ENCODE measurements around the gene PEX11A. TPM values are rescaled to one million over a fixed set of nuclear protein-coding genes. Genes with fewer than 3 reads are reported as not detected.

PEX11A gene
- total RNA-seq, 1 experiment from 2014 or later: 2.7 TPM

GRCh38 chr15:89632563-89633430 lies 57.8 kb downstream of the PEX11A start:
- Histone ChIP-seq H3K27me3 (replicated peaks; ENCODE audit: insufficient read depth, low read depth, low read length, poor library complexity) (no peaks in the 10 kb centered on the region), H3K27ac (ENCODE audit: low read depth, low read length, poor library complexity, severe bottlenecking) (no peak overlapping the region), H3K36me3 (ENCODE audit: insufficient read depth, low read length, poor library complexity, severe bottlenecking) (peaks cover 59% of the 10 kb centered on the region), H3K9me3 (ENCODE audit: low read depth, low read length, poor library complexity, severe bottlenecking) (peaks cover 9% of the 10 kb centered on the region), H3K4me3 (ENCODE audit: low read depth, low read length, poor library complexity, severe bottlenecking) (no peak overlapping the region), H3K4me1 (ENCODE audit: insufficient read depth, low read length, poor library complexity, severe bottlenecking) (no peaks in the 10 kb centered on the region)
- DNase-seq (ENCODE audit: low spot score): no peak
- ChIA-PET CTCF (no interaction called here), POLR2A (ENCODE audit: low non-redundant PET) (no interaction called here)
- TF ChIP-seq, protein P1, sequence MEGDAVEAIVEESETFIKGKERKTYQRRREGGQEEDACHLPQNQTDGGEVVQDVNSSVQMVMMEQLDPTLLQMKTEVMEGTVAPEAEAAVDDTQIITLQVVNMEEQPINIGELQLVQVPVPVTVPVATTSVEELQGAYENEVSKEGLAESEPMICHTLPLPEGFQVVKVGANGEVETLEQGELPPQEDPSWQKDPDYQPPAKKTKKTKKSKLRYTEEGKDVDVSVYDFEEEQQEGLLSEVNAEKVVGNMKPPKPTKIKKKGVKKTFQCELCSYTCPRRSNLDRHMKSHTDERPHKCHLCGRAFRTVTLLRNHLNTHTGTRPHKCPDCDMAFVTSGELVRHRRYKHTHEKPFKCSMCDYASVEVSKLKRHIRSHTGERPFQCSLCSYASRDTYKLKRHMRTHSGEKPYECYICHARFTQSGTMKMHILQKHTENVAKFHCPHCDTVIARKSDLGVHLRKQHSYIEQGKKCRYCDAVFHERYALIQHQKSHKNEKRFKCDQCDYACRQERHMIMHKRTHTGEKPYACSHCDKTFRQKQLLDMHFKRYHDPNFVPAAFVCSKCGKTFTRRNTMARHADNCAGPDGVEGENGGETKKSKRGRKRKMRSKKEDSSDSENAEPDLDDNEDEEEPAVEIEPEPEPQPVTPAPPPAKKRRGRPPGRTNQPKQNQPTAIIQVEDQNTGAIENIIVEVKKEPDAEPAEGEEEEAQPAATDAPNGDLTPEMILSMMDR (conservative IDR thresholded peaks at IDR 0.05; ENCODE audit: low read depth, low read length): no peak
- no peak for TF ChIP-seq EZH2 (IDR thresholded peaks at IDR 0.05; ENCODE audit: borderline replicate concordance, low read depth, low read length, poor library complexity, severe bottlenecking)
- intact Hi-C loops (cut with micrococcal nuclease; ENCODE audit: unreplicated experiment): no loop called here
- BruUV-seq (replicated peaks): no TSS peak

GRCh38 chr15:89631902-89632264 lies 58.7 kb downstream of the PEX11A start:
- CTCF ChIA-PET: no interaction called here
- intact Hi-C loops (cut with micrococcal nuclease; ENCODE audit: unreplicated experiment): no loop called here
- H3K36me3 ChIP-seq (ENCODE audit: insufficient read depth, low read length, poor library complexity, severe bottlenecking): peaks cover 68% of the 10 kb centered on the region
- no peak for DNase-seq (ENCODE audit: low spot score)
- no peaks in the 10 kb centered on the region for H3K4me1 ChIP-seq (ENCODE audit: insufficient read depth, low read length, poor library complexity, severe bottlenecking)
- POLR2A ChIA-PET (ENCODE audit: low non-redundant PET): no interaction called here
- peaks cover 9% of the 10 kb centered on the region for H3K9me3 ChIP-seq (ENCODE audit: low read depth, low read length, poor library complexity, severe bottlenecking)
- no peak overlapping the region for H3K4me3 ChIP-seq (ENCODE audit: low read depth, low read length, poor library complexity, severe bottlenecking)
- no peaks in the 10 kb centered on the region for H3K27me3 ChIP-seq (replicated peaks; ENCODE audit: insufficient read depth, low read depth, low read length, poor library complexity)
- no TSS peak for BruUV-seq (replicated peaks)
- TF ChIP-seq, protein P1 (conservative IDR thresholded peaks at IDR 0.05; ENCODE audit: low read depth, low read length): no peak
- TF ChIP-seq EZH2 (IDR thresholded peaks at IDR 0.05; ENCODE audit: borderline replicate concordance, low read depth, low read length, poor library complexity, severe bottlenecking): no peak
- H3K27ac ChIP-seq (ENCODE audit: low read depth, low read length, poor library complexity, severe bottlenecking): no peak overlapping the region

Other genes with a start within 250 kb of the PEX11A start
- 1.2 and 1.4 TPM in 2 replicates for gene RHCG, start 194.2 kb downstream of the PEX11A start, total RNA-seq (2021)
- 55.7 and 56.5 TPM in 2 replicates for gene TICRR, start 115.3 kb downstream of the PEX11A start, total RNA-seq (2021)
- gene KIF7, start 35.3 kb downstream of the PEX11A start, total RNA-seq (2021): 9.5 and 11.3 TPM in 2 replicates
- gene PLIN1, start 11.4 kb downstream of the PEX11A start, total RNA-seq (2021): 0.30 and 0.46 TPM in 2 replicates
- not detected in 2 replicates for gene WDR93, start 57 bp upstream of the PEX11A start, total RNA-seq (2021)
- gene MESP1, start 60.5 kb upstream of the PEX11A start, total RNA-seq (2021): 5.2 and 6.5 TPM in 2 replicates
- 0.26 and 0.81 TPM in 2 replicates for gene MESP2, start 85.6 kb upstream of the PEX11A start, total RNA-seq (2021)
- 0.73 and 1.5 TPM in 2 replicates for gene ANPEP, start 124.1 kb upstream of the PEX11A start, total RNA-seq (2021)
- 32.0 and 35.2 TPM in 2 replicates for gene AP3S2, start 203.2 kb upstream of the PEX11A start, total RNA-seq (2021)
- 5.6 and 5.9 TPM in 2 replicates for gene ARPIN, start 222.2 kb upstream of the PEX11A start, total RNA-seq (2021)

All from A673 (cell line).